D341Med (cell line): ENCODE data around the gene MC3R.
"Not testable (repeated sequence)": the region's sequence is repeated elsewhere in the genome, so short reads cannot be mapped to it uniquely, and the experiment has no call there.

Experiments used
- DNase-seq: peaks from one replicate; pipeline ENCODE4 v3.0.0; 2012; ENCODE audit warnings: low spot score

MC3R gene

GRCh38 chr20:56247954-56248782 lies at the start of gene MC3R:
Gene MC3R (plus strand): TSS chr20:56248732. CDS start chr20:56248844, 112 bp downstream.
- peak; percentile 69 for DNase-seq

GRCh38 chr20:56200456-56200855 lies 48.1 kb upstream of the MC3R start:
- DNase-seq = peak; percentile 29

DNA sequence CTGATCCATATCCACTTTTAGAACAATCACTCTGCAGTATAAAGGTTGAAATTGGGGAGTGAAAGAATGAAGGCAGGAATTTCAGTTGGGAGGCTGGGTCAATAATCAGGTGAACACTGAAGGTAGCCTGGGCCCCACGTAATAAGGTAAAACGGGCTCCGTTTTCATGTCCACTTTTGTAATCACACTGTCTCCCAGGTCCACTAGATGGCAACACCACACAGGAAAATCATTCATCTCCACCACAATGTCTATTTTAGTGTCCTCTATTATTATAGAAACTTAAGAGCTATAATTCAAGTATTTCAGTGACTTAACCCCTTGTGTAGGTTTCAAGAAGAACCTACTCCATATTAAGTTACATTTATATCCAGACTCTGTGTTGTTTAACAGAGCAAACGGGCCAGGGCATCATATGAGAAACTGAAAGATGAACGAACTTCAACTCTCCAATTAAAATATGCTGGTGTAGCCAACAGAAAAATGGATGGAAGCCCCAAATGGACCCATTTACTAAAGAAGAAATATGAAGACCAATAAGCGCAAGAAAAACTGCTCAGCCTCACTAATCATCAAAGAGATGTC lies 45.9 kb upstream of the MC3R start:
- DNase-seq = no peak

- no peak for DNase-seq
These were observed 44.3 kb upstream of the MC3R start for GRCh38 chr20:56204206-56204605.

DNA sequence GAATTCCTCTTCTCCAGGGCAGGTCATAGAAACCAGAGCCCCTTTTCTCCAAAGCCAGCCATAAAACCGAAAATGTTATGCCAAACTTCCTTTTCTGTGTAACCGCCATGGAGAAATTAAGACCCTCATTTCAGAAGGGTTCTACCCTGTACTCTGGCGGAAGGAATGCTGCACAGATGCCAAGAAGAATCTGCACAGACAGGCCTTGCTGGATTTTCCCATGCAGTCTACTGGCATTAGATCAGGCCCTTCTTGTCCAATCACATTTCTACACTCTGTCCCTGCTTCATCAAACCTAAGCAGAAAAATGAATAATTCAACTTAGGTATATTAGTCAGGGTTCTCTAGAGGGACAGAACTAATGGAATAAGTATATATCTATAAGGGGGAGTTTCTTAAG lies 43.2 kb upstream of the MC3R start:
- no peak for DNase-seq

- DNase-seq = no peak
These were observed 40.9 kb upstream of the MC3R start for GRCh38 chr20:56207656-56208055.

- DNase-seq = no peak
These were observed 40.4 kb upstream of the MC3R start for GRCh38 chr20:56208121-56208520.

DNA sequence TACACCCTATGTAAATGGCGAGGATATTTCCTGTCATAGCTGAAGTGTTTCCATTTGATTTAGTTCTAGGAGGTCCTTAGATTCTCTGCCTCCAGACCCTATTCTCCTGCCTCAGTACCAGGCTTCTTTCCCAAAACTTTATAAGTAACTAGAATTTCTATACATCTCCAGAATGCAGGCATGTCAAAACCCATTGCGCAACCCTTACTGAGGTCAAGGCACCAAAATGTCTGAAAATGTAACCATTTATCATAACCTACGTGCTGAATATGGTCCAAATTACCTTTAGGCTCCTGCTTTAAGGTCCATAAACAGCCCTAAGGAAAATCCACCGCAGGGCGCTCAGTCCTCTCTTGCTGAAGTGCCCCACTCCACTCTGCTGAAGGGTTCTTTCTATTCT lies 37.5 kb upstream of the MC3R start:
- no peak for DNase-seq

DNA sequence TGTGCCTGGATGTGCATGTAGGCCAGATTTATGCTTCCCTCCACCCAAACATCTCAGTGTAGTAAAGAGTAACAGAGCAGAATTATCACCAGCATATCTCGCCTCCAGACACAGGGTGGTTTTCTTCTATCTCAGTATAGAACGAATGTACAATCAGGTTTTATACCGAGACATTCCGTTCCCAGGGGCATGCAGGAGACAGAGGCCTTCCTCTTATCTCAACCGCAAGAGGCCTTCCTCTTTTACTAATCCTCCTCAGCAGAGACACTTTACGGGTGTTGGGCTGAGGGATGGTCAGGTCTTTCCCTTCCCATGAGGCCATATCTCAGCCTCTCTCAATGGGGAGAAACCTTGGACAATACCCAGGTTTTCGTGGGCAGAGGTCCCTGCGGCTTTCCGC lies 36.4 kb upstream of the MC3R start:
- DNase-seq = no peak

DNA sequence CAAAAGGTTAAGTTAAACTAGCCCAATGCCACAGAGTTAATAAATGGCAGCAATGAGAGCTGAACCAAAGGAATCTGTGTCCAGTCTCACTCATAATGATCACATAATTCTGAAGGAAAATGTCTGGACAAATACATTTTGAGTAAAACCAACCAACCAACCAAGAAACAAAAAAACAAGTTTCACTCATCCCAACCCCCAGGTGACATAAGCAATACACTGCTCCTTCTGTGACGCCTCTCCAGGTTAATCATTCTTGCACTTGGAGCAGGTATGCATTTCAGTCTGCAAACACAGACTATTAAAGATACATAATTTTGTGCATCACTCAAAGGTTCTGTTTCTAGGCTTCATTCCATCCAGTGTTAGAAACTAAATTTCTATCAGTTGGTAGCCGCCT lies 35.2 kb upstream of the MC3R start:
- no peak for DNase-seq

DNA sequence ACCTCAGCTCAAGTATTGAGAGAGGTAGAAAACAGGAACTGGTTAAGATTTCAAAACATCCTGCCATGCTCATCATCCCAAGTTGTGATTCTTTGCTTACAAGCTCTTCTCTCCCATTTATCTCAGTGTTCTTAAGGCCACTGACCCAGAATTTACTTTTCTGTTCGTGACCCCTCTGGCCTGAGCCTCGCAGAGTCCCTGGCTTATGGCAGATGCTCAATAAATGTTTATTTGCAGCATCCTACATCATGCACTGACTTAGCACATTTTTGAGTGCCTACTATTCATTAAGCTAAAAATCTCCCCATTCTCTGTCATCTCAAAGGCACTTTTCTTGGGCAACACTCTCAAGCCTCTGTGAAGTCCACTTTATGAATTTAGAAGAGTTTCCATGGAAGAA lies 33.4 kb upstream of the MC3R start:
- no peak for DNase-seq

- DNase-seq = no peak
These were observed 30.7 kb upstream of the MC3R start for GRCh38 chr20:56217829-56218228.

DNA sequence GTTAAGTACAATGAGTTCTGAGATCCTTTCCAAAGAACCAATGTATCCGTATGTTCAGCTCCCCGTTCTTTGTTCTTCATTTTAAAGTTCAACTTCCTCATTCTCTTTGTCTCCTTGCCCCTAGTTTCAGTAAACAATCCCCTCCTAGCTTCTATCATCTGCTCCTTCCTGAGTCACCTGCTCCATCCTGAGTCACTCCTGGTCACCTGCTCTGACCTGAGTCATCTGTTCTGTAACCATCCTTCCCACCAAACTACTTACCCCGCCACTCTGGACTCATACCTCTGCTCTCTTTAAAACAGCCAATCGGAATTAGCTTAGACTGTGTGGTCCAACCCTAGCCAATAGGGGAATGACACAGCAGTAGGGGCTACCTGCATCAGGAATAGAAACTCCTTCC lies 27.3 kb upstream of the MC3R start:
- DNase-seq = not testable (repeated sequence)

DNA sequence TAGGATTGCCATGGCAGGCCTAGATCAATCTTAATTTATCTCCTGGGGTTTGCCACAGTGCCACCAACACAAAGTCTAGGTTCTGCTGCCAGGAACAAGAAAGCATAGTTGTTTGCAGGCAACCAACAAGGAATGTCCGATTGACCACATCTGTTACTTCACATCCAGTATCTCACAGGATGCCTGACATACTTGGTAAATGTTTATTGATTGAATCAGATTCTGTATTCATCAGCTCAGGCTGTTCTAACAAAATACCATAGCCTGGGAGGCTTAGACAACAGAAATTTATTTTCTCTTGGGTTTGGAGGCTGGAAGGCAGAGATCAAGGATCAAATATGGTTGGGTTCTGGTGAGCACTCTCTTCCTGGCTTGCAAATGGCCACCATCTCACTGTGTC lies 26.3 kb upstream of the MC3R start:
- DNase-seq = no peak

DNA sequence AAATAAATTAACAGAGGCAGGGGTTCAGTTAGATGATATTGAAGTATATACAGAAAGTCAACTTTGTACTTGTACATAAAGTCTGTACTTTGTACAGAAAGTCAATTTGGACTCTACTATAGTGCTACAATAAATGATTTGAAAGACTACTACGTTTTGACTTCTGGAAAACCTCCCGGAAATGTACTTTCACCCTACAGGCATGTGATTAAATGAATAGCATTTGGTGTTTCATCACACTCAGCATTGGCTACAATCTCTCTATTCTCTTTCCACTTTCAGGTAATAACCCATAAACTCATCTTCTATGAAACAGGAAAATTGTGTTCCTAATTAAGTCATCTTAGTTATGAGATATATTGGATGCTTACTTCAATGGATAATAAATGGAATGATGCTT lies 25.6 kb upstream of the MC3R start:
- no peak for DNase-seq

DNA sequence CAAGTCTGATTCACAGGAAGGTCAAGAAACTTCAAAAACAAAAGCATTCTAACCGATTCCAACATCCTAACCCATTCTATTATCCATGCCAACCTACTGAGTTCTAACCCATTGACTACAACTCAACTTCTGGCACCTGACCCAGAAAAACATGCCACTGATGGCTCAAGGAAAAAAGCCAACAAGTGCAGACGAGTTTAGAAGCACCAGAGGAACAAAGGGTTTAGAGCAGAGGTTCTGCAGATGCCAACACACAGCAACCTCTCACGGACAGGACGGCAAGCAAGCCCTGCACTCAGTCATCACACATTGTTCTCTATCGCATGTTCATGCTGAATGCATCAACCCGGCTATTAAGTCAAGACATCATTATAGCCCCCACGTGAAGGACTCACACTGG lies 25.2 kb upstream of the MC3R start:
- DNase-seq = no peak

DNA sequence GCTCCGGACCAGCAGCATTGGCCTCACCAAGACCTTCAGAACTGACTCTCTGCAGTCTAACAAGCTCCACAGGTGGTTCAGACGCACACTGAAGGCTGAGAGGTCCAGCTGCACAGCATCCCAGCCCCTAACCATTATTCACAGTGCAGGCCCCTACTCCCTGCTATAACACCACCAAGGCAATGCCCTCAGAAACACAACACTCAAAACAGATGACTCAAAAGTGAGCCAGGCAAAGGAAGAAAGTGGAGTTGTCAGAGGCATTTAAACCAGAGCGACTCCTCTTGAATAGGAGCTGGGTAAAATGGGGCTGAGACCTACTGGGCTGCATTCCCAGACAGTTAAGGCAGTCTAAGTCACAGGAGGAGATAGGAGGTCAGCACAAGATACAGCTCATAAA lies 20.5 kb upstream of the MC3R start:
- DNase-seq = no peak

GRCh38 chr20:56229812-56230211 lies 18.7 kb upstream of the MC3R start:
- no peak for DNase-seq

GRCh38 chr20:56234110-56234509 lies 14.4 kb upstream of the MC3R start:
- DNase-seq = no peak

GRCh38 chr20:56237335-56237734 lies 11.2 kb upstream of the MC3R start:
- DNase-seq = no peak

DNA sequence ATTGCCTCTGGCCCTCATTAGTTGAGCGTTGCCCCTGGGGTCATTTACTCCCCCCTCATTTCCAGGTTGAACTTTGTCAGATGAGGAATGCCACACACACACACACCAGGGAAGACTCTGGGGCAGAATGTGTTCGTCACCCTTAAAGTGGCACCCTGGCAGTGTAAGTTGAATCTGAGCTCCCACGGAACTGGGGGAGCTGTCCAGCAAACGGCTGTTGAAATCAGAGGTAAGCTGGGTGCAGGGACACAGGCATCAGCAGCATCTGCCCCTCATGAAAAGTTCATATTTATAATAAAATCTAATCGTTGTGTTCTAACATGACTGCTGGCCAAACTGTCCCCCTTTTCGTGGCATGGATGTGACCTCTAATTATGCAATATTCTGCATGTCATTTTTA lies 4.3 kb upstream of the MC3R start:
- no peak for DNase-seq

GRCh38 chr20:56245761-56246160 lies 2.8 kb upstream of the MC3R start:
- no peak for DNase-seq

DNA sequence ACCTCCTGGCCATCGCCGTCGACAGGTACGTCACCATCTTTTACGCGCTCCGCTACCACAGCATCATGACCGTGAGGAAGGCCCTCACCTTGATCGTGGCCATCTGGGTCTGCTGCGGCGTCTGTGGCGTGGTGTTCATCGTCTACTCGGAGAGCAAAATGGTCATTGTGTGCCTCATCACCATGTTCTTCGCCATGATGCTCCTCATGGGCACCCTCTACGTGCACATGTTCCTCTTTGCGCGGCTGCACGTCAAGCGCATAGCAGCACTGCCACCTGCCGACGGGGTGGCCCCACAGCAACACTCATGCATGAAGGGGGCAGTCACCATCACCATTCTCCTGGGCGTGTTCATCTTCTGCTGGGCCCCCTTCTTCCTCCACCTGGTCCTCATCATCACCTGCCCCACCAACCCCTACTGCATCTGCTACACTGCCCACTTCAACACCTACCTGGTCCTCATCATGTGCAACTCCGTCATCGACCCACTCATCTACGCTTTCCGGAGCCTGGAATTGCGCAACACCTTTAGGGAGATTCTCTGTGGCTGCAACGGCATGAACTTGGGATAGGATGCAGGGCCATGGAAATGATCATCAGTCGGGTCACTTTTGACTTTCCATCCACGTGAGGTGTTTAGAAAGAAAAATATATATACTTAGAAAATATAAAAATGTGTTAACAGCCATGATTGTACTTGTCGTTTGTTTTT lies 868 bp downstream of the MC3R start:
- DNase-seq = peak; percentile 75
